ENCODE results near the gene WNT3.

WNT3 gene

DNA sequence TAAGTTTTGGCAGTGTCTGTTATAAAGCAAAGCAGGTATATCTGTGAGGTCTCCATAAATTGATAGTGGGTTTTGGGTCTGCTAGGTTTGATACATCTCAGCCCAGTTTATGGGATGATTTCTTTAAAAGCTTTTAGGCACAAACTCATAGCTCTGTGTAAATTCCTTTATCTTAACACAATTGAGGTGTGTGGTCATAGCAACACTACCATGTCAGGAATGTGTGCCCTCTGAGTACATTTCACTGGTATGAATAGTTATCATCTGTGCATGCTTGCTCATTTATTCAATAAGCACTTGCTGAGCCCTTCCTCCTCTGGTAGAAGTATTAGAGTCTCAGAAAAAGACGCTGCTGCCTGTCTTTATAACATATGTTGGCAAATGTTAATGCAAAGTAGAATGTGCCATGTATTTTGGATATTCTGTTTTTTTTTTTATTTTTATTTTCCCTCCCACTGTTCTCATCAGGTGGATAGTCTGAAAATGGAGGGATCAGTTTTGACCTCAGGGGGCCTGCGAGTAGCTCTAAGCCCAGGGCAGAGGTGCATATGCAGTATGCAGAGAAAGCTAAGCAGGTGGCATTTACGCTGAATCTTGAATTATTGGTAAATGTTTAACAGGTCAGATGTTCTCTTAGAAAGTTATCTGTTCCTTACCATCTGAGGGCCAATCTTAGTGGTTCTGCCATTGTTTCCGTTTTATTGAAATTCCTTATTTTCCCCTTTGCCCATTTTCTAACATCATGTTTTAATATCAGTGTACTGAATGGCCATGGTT, 90.7 kb downstream of the WNT3 start:
- ChIA-PET POLR2A (no interaction called here), CTCF (no interaction called here)
- DNase-seq (ENCODE audit: extremely low spot score): no peak
- TF ChIP-seq ARNT (IDR thresholded peaks at IDR 0.05) (no peak), FOXM1 (IDR thresholded peaks at IDR 0.05; ENCODE audit: borderline replicate concordance) (no peak), HDGF (IDR thresholded peaks at IDR 0.05; ENCODE audit: borderline replicate concordance) (no peak), CTBP1 (IDR thresholded peaks at IDR 0.05; ENCODE audit: borderline replicate concordance) (no peak), LEF1 (IDR thresholded peaks at IDR 0.05; ENCODE audit: borderline replicate concordance) (no peak)

- POLR2A ChIA-PET: no interaction called here
Measured at GRCh38 chr17:46726206-46726605, 92.3 kb downstream of the WNT3 start.

DNA sequence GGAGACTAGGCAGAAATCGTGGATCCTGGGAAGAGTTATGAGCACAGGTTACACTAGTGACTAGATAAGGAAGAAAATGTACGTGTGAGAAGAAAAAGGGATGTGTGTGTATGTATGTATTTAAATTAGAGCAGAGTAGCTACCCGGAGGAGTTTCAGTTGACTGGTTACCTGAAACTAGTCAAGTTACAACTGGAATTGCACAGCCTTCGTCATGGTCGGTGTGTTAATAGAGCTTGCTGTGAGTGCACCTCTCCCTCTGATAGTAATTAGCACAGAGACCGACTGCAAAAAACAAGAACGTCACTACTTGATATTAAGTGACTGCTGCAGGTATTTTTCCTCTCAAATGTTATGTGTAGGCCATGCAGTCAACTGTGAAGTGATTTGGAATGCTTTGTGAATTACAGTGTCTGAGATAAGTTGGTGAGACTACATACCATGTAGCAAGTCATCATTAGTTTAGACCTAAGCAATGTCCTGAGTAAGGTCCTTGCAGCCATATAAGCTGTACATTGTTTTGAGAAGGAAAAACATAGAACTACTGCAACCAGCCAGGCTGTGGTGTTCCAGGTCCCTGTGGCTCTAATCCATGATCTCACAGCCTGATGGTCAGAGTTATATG, 95.7 kb downstream of the WNT3 start:
- TF ChIP-seq NFRKB (IDR thresholded peaks at IDR 0.05): no peak
- no peak for TF ChIP-seq SP1 (IDR thresholded peaks at IDR 0.05)
- no peak for TF ChIP-seq HDGF (IDR thresholded peaks at IDR 0.05; ENCODE audit: borderline replicate concordance)
- TF ChIP-seq, protein P1, sequence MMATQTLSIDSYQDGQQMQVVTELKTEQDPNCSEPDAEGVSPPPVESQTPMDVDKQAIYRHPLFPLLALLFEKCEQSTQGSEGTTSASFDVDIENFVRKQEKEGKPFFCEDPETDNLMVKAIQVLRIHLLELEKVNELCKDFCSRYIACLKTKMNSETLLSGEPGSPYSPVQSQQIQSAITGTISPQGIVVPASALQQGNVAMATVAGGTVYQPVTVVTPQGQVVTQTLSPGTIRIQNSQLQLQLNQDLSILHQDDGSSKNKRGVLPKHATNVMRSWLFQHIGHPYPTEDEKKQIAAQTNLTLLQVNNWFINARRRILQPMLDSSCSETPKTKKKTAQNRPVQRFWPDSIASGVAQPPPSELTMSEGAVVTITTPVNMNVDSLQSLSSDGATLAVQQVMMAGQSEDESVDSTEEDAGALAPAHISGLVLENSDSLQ (IDR thresholded peaks at IDR 0.05): no peak
- TF ChIP-seq SUZ12 (IDR thresholded peaks at IDR 0.05): no peak
- no peak for TF ChIP-seq FOXA1 (IDR thresholded peaks at IDR 0.05)
- TF ChIP-seq ARNT (IDR thresholded peaks at IDR 0.05): no peak
- no peak for TF ChIP-seq FOXK2 (IDR thresholded peaks at IDR 0.05)
- TF ChIP-seq CTBP1 (IDR thresholded peaks at IDR 0.05; ENCODE audit: borderline replicate concordance): no peak
- TF ChIP-seq ZNF384 (IDR thresholded peaks at IDR 0.05): no peak
- no peak for TF ChIP-seq ELF4 (IDR thresholded peaks at IDR 0.05)
- TF ChIP-seq BHLHE40 (IDR thresholded peaks at IDR 0.05; ENCODE audit: borderline replicate concordance): no peak
- no peak for TF ChIP-seq LEF1 (IDR thresholded peaks at IDR 0.05; ENCODE audit: borderline replicate concordance)
- TF ChIP-seq TARDBP (IDR thresholded peaks at IDR 0.05): no peak
- TF ChIP-seq FOXM1 (IDR thresholded peaks at IDR 0.05; ENCODE audit: borderline replicate concordance): no peak
- ChIA-PET POLR2A (no interaction called here), CTCF (no interaction called here)
- DNase-seq (ENCODE audit: extremely low spot score): no peak

More at GRCh38 chr17:46726206-46726605, 92.3 kb downstream of the WNT3 start:
- no peak for DNase-seq (ENCODE audit: extremely low spot score)
- CTCF ChIA-PET: no interaction called here
- TF ChIP-seq SUZ12 (IDR thresholded peaks at IDR 0.05) (no peak), FOXM1 (IDR thresholded peaks at IDR 0.05; ENCODE audit: borderline replicate concordance) (no peak), L3MBTL2 (conservative IDR thresholded peaks at IDR 0.05) (no peak), LEF1 (IDR thresholded peaks at IDR 0.05; ENCODE audit: borderline replicate concordance) (no peak)

- TF ChIP-seq, protein P1 (IDR thresholded peaks at IDR 0.05): no peak
- TF ChIP-seq NFRKB (IDR thresholded peaks at IDR 0.05): no peak
- no peak for TF ChIP-seq FOXA1 (IDR thresholded peaks at IDR 0.05)
- TF ChIP-seq SP1 (IDR thresholded peaks at IDR 0.05): no peak
- TF ChIP-seq SUZ12 (IDR thresholded peaks at IDR 0.05): no peak
- TF ChIP-seq L3MBTL2 (conservative IDR thresholded peaks at IDR 0.05): no peak
- TF ChIP-seq ELF4 (IDR thresholded peaks at IDR 0.05): no peak
- no peak for TF ChIP-seq LEF1 (IDR thresholded peaks at IDR 0.05; ENCODE audit: borderline replicate concordance)
- no peak for TF ChIP-seq ARNT (IDR thresholded peaks at IDR 0.05)
- TF ChIP-seq TARDBP (IDR thresholded peaks at IDR 0.05): no peak
- no peak for TF ChIP-seq HDGF (IDR thresholded peaks at IDR 0.05; ENCODE audit: borderline replicate concordance)
- TF ChIP-seq FOXK2 (IDR thresholded peaks at IDR 0.05): no peak
- no peak for TF ChIP-seq ZNF384 (IDR thresholded peaks at IDR 0.05)
- TF ChIP-seq FOXM1 (IDR thresholded peaks at IDR 0.05; ENCODE audit: borderline replicate concordance): no peak
- no peak for TF ChIP-seq CTBP1 (IDR thresholded peaks at IDR 0.05; ENCODE audit: borderline replicate concordance)
- no peak for TF ChIP-seq BHLHE40 (IDR thresholded peaks at IDR 0.05; ENCODE audit: borderline replicate concordance)
- no peak for DNase-seq (ENCODE audit: extremely low spot score)
- ChIA-PET CTCF (no interaction called here), POLR2A (no interaction called here)
Measured at GRCh38 chr17:46720408-46720807, 98.1 kb downstream of the WNT3 start.

GRCh38 chr17:46719891-46720290, 98.6 kb downstream of the WNT3 start:
- TF ChIP-seq FOXM1 (IDR thresholded peaks at IDR 0.05; ENCODE audit: borderline replicate concordance) (no peak), SP1 (IDR thresholded peaks at IDR 0.05) (no peak), SUZ12 (IDR thresholded peaks at IDR 0.05) (no peak), ELF4 (IDR thresholded peaks at IDR 0.05) (no peak), HDGF (IDR thresholded peaks at IDR 0.05; ENCODE audit: borderline replicate concordance) (no peak), NFRKB (IDR thresholded peaks at IDR 0.05) (no peak), TARDBP (IDR thresholded peaks at IDR 0.05) (no peak), ZNF384 (IDR thresholded peaks at IDR 0.05) (no peak), BHLHE40 (IDR thresholded peaks at IDR 0.05; ENCODE audit: borderline replicate concordance) (no peak), L3MBTL2 (conservative IDR thresholded peaks at IDR 0.05) (no peak), LEF1 (IDR thresholded peaks at IDR 0.05; ENCODE audit: borderline replicate concordance) (no peak)
- ChIA-PET POLR2A (no interaction called here), CTCF (no interaction called here)
- DNase-seq (ENCODE audit: extremely low spot score): no peak

GRCh38 chr17:46717999-46718398, 100.5 kb downstream of the WNT3 start:
- no peak for DNase-seq (ENCODE audit: extremely low spot score)
- CTCF ChIA-PET: no interaction called here
- POLR2A ChIA-PET: no interaction called here
- TF ChIP-seq FOXM1 (IDR thresholded peaks at IDR 0.05; ENCODE audit: borderline replicate concordance) (no peak), LEF1 (IDR thresholded peaks at IDR 0.05; ENCODE audit: borderline replicate concordance) (no peak), L3MBTL2 (conservative IDR thresholded peaks at IDR 0.05) (no peak), ARNT (IDR thresholded peaks at IDR 0.05) (no peak), SP1 (IDR thresholded peaks at IDR 0.05) (no peak), HDGF (IDR thresholded peaks at IDR 0.05; ENCODE audit: borderline replicate concordance) (no peak), CTBP1 (IDR thresholded peaks at IDR 0.05; ENCODE audit: borderline replicate concordance) (no peak), FOXA1 (IDR thresholded peaks at IDR 0.05) (no peak), NFRKB (IDR thresholded peaks at IDR 0.05) (no peak), SUZ12 (IDR thresholded peaks at IDR 0.05) (no peak), BHLHE40 (IDR thresholded peaks at IDR 0.05; ENCODE audit: borderline replicate concordance) (no peak), FOXK2 (IDR thresholded peaks at IDR 0.05) (no peak), TARDBP (IDR thresholded peaks at IDR 0.05) (no peak), ZNF384 (IDR thresholded peaks at IDR 0.05) (no peak), ELF4 (IDR thresholded peaks at IDR 0.05) (no peak)
- TF ChIP-seq, protein P1 (IDR thresholded peaks at IDR 0.05): no peak

Data from HEK293T (cell line).